HG03066 (cell line): ENCODE results near the gene HNF4A.

ENCODE experiments used
- ATAC-seq: cut with Tn5 transposase; IDR thresholded peaks from one replicate; pipeline ENCODE4 v1.9.1; 2021; ENCODE audit warnings: low read depth; ENCODE audit not compliant: unreplicated experiment

Gene HNF4A

DNA sequence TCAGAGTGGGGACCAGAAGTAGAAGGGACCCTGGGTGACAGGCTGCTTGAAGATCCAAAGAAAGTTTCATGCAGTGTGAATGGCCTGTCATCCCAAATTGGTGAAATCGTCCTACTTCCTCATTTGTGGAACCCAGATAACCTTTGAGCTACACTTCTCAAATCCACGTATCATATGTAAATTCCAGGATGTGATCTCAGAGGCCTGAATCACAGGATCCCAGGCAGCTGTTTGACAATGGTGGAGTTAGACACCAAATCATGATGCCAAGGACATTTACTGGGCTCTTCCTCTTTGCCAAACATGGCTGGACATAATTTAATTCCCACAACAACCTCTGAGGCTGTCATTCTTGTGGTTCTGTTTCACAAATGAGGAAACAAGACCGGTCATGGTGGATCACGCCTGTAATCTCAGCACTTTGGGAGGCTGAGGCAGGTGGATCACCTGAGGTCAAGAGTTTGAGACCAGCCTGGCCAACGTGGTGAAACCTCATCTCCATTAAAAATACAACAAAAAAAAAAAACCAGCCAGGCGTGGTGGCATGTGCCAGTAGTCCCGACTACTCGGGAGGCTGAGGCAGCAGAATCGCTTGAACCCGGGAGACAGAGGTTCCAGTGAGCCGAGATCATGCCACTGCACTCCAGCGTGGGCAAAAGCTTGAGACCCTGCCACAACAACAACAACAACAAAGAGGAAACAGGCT lies 80.3 kb downstream of the HNF4A start:
- ATAC-seq: no peak

DNA sequence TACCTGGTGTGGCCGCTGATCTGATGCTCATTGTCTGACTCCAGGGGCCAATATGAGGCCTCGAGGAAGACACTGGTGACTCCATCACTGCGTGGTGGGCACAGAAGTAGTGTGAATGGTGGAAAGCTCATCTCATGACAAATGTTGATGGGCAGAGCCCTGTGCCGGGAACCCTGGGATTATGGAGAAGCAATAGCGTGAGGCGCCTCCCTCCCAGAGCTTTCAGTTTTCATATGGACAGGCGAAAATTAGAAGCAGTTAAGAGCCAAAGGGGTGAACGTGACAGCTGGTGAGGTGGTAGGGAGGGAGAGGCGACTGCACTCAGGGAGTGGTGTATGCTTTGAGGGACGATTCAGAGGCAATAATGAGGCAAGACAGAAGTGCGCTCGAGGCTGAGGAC lies 80.9 kb downstream of the HNF4A start:
- ATAC-seq: no peak

DNA sequence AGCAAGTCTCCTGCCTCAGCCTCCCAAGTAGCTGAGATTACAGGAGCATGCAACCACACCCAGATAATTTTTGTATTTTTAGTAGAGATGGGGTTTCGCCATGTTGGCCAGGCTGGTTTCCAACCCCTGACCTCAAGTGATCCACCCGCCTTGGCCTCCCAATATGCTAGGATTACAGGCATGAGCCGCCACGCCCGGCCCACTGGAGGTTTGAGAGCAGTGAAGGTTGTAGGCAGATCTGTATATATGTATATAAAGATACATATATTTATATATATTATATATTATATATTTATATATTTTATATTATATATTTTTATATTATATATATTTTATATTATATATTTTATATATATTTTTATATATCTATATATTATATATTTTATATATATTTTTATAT lies 82.0 kb downstream of the HNF4A start:
- ATAC-seq: no peak

DNA sequence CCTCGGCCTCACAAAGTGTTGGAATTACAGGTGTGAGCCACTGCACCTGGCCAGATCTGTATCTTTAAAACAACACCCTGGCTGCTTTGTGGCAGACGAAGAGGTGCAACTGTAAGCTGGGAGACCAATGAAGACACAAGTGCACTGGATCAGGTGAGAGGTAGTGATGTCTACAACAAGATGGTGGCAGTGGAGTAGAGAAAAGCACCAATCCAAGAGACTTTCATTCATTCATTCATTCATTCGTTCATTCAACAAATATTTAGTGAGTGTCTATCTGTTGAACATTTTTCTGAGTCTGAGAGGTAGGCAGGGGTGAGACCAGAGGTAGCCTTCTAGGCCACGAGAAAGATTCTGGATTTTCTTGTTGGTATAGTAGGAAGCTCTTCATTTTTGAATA lies 83.3 kb downstream of the HNF4A start:
- ATAC-seq: no peak

DNA sequence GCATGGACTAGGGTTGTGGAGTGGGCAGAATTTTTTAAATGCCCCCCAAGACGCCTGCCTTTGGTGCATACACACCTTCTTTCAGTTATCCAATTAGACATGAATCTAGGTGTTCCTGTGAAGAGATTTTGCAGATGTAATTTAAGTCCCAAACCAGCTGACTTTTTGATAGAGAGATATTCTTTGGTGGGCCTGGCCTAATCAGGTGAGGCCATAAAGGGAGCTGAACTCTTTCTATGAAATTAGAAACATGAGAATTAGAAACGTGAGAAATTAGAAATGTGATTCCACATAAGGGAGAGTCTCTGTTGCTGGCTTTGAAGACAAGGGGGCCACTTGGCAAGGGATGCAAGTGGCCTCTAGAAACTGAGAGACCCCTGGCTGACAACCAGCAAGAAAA lies 83.8 kb downstream of the HNF4A start:
- no peak for ATAC-seq

DNA sequence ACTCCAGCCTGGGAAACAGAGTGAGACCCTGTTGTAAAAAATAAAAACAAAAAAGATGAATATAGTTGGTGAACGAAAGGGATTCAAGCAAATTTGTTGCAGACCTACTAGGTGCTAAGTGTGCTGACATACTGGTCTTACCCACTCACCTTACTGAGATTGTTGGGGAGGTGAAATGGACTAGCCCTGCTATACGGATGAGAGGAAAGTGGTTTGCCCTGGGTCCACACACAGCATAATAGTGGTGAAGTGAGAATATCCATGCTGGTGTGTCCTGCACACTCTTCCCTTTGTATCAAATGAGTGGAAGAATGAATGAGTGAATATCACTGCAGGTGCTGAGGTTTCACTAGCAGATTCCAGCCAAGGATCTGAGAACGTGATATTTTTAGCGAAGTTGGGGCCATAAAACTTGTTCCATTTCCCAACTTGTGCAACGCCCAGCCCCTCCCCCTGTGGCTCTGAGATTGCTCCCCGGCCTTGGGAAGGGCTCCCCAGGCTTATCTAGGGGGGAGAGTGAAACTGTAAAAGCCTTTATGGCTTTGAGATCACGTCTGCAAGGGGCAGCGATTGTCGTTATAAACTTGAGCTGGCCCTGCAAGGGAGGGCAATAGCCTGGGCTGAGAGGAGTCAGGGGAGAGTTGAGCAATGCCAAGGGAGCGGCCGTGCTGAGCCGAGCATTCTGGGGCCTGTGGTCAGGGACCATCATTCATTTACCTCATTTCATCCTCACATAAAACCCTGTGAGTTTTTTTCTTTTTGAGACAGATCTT lies 87.0 kb downstream of the HNF4A start:
- no peak for ATAC-seq

DNA sequence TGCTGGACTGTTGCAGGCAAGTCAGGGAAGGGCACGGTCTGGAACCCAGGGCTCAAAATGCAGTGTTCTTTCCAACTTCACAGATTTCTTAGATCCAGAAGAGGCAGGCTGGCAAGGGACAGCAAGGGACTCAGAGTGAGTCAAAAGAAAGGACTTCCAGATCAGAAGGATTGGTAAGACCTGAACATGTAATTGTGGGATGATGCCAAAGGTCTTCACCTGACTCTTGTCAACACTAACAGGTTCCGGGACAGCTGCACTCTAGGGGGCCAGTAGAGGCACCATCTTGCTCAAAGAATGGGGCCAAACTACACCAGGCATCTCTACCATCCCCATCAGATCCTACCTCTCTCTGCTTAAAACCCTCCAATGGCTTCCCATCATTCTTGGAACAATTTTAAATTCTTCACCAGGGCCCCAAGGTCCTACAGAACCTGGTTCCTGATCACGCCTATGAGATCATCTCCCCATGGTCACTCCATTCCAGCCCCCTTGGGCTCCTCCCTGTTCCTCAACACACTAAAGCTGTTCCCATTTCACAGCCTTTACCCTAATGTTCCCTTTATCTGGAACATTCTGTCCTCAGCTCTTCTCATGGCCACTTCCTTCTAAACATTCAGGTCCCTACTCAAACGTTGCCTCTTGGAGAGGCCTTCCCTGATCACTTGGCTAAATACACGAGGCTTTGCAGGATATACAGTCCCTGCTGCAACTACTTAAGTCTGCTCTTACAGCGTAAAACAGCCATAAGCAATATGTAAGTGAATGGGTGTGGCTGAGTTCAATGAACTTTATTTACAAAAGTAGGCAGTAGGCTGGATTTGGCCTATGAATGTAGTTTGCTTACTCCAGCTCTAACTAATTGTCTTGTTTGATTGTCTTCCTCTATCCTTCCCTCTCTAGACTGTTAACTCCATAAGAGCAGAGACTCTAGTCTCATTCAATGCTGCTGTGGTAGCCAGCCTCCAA lies 90.5 kb downstream of the HNF4A start:
- ATAC-seq: no peak

DNA sequence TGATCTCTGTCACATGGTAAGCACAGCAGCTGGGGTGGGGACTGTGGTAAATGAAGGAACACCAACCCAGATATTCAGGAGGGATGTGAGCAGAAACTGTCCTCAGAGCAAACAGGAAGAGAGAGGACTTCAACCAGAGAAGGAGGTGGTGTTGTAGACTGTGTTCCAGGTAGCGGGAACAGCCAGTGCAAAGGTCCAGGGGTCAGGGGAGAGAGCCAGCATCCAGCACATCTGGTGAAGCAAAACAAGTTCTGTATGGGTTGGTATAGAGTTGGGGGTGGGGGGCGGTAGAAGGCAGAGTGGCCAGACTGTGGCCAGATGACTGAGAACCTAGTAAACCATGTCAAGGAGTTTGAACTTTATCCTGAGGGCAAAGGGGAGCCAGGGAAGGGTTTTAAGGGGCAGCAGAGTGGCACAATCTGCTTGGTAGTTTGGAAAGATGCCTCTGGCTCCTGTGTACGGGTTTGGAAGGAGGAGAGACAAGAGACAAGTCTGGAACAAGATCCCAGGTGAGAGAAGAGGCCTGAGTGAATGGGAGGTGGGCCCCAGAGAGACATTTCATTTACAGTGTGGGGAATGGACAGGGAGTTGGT lies 92.4 kb downstream of the HNF4A start:
- ATAC-seq: no peak

DNA sequence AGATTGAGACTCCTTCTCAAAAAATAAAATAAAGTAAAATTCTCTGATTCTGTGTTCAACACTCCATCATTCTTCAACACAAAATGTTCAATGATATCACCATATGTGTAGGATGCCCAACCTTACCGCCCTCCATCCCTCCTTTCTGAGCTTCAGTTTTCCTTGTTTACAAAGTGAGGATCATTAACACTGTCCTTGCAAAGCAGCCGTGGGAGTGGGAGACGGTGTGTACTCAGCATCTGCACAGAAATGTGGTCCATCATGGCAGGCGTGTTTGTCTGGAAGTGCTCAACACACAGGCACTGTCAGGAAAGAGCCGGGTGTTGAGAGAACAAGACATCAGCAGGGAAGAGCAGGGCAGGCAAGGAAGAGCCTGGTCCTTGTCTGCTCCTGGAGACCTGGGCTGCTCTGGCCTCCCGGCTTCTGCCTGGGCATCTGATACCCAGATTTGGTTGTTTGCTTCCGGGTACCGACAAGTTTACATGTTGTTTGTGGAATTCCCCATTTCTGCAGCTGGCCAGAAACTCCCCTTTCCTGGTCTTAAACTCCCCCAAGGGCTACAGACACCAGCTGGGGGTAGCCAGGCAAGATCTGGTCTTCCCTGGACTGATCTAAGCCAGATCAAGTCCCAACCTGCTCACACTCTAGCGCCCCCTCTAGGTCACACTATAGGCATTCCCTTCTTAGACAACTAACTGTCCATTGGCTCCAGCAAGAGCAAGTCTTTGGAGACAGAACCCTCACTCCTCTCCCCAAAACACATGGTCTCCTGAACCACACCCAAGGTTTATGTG lies 93.5 kb downstream of the HNF4A start:
- ATAC-seq: no peak

DNA sequence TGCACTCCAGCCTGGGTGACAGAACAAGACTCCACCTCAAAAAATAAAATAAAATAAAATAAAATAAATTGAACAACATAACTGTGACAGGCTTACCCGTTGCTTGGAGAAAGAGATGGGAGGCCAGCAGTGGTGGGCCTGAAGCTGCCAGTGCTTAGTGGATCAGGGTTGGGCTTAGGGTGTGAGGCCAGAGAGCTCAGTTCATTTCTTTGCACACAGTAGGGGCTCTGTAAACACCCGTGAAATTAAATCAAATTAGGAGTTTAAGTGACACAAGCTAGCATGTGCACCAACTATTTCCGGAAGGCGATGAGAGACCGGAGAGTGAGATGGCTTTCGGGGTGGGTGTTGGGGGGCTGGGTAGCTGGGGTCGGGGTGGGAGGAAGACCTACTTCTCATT lies 94.4 kb downstream of the HNF4A start:
- no peak for ATAC-seq

DNA sequence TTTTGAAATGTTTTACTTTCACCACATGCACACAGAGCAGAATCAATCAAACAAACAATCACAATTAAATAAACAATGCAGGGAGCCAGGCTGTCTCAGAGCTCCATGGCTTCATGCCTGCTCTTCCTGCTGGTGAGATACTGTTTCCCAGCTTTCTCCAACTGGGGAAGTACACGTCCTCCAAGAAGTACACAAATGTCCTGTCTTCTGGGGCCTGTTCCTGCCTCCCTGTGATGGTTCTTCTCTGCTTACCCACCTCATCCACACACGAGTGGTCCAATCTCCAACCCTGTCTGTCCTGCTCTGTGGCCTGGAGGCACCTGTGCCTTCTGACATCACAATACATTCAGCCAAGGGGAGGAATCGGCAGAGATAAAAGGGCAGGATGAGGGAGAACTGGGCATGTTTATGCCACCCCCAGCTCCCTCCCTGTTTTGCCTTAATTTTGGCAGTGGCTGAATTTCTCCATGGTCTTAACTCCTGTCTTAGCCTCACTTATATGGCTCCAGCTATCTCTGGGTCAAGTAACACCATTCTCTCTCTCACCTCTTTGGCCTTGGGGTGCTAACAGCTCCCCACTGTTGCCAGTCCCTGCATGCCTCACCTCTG lies 94.9 kb downstream of the HNF4A start:
- no peak for ATAC-seq

DNA sequence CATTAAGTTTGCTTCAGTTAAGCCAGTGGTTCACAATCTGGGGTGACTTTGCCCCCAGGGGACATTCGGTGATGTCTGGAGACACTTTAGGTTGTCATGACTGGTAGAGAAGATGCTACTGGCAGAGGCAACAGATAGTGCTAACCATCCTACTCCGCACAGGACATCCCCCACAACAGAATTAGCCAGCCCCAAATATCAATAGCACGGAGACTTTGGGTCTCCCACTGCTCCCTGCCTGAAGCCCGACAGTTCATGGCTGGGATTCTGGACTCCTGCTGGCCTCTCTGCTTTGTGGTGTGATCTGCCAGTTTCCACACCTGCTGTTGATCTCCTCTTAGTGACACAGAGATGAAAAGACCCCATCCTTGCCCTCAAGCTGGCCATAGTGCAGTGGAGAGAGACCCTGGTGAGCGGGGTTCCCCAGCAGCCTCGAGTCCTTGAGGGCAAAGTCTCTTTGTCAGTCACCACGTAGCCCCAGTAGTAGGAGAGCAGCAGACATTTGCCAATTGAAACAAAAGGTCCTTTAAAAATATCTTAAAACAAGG lies 95.5 kb downstream of the HNF4A start:
- ATAC-seq: no peak

DNA sequence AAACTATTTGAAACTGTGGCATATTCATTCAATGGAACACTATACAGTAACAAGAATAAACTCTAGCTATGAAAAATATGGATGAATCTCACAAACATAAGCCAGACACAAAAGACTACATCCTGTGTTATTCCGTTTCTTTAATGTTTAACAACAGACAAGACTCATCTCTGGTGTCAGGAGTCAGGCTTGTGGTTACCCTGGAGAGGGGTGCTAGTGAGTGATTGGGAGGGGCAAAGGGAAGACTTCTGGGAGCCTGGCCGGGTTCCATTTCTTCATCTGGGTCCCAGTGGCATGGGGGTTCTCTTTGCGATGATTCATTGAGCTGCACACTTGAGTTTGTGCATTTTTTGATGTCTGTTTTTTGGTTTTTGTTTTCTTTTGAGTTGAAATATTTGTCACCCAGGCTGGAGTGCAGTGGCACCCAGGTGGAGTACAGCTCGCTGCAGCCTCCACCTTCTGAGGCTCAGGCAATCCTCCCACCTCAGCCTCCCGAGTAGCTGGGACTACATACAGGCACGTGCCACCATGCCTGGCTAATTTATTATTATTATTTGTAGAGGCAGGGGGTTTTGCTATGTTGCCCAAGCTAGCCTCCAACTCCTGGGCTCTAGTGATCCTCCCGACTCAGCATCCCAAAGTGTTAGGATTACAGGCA lies 98.9 kb downstream of the HNF4A start:
- ATAC-seq: no peak

DNA sequence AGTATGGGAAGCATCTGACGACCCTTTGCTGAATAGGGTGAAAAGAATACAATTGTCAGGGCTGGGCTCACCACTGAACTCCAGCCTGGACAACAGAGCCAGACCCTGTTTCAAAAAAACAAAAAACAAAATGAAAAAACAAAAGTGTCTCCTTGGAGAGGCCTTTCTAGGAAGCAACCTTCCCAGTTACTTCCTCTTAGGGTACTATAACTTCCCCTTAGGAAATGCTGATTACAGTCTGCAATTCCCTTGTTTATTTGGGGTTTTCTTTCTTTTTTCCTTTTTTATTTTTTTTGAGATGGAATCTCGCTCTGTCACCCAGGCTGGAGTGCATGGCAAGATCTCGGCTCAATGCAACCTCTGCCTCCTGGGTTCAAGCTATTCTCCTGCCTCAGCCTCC lies 99.6 kb downstream of the HNF4A start:
- ATAC-seq: no peak

DNA sequence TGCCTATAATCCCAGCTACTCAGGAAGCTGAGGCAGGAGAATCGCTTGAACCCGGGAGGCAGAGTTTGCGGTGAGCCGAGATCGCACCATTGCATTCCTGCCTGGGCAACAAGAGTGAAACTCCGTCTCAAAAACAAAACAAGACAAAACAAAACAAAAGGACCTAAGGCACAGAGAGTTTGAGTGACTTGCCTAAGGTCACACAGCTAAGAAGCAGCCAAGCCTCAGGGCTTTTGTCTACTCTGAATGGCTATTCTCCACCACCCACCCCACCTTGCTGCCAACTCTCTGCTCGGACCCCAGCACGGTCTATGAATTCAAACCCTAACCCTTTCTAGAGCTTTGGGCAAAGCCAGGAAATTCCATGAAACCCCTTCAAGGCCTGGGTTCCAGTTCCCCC lies 101.1 kb downstream of the HNF4A start:
- ATAC-seq: no peak

DNA sequence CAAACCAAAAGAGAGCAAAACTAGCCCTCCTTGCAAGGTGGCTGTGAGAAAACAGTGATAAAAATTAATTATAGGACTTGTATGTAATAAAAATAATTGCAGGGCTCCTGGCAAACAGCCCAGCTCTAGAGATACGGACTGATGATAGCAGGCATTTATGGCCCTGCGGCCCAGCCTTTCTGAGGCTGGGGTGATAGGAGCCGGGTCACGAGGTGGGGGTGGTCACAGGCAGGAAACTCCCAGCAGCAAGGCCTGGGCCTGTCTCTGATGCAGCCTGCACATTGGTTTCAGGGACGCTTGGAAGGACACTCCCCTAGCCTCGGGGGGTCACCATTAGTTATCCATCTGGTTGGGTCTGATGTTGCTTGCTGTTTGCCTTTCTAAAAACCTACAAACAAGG lies 101.5 kb downstream of the HNF4A start:
- ATAC-seq: no peak

DNA sequence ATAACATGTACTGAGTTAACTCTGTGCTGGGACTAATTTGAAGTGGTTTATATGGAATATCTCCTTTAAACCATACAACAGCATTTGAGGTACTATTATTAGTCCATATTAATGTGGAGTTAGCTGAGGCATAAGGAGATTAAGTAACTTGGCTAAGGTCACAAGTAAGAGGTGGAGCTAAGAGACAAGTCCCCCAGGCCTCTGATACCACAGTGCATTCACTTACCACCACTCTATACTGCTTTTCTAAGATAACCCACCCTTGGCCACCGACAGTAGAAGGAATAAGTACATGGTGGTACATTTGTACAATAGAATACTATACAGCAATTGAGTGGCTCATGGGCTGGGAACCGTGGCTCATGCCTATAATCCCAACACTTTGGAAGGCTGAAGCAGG lies 103.8 kb downstream of the HNF4A start:
- no peak for ATAC-seq

DNA sequence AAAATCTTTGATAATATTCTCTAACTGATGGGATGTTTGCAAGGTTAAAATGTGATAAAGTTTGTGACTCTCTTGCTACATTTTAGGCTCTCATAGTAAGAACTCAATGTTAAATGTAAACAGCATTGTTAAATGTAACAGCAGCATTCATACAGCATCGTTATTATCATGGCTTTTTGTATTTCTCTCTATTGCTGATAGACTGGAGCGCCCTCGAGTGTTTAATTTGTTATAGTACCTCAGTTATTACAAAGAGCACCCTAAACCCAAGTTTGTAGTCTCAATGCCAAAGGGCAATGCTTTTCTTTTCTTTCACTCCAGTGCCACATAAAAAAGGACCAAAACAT lies 105.3 kb downstream of the HNF4A start:
- no peak for ATAC-seq
